HepG2 (cell line): ENCODE measurements around the gene PRSS36. TPM values are rescaled to one million over a fixed set of nuclear protein-coding genes. Genes with fewer than 3 reads are reported as not detected.
A peak's percentile ranks its signal among the peaks of the same experiment; 100 is the strongest.

ENCODE experiments used
- EP300 ChIP-seq, 3 experiments: sonication (generic) in 1 of 3; formaldehyde crosslinking in 1 of 3; IDR thresholded peaks; 2 replicates each; pipeline versions ENCODE4 v1.5.1 to v1.6.1; 2011 to 2020; ENCODE audit warnings: low read depth in 2 of 3, low read length in 2 of 3, borderline replicate concordance in 1 of 3, improper control_type of control experiment in 1 of 3, mild to moderate bottlenecking in 1 of 3, missing genetic modification reagents in 1 of 3, moderate library complexity in 1 of 3
- HOXA5 ChIP-seq: sonication (generic); formaldehyde crosslinking; IDR thresholded peaks from 2 replicates; pipeline ENCODE4 v1.4.0; 2020; ENCODE audit warnings: missing genetic modification reagents
- KDM1A ChIP-seq: IDR thresholded peaks from 2 replicates; pipeline ENCODE4 v1.6.1; 2016; ENCODE audit warnings: missing compliant biosample characterization
- NR0B2 ChIP-seq: sonication (generic); formaldehyde crosslinking; IDR thresholded peaks from 2 replicates; pipeline ENCODE4 v1.4.0; 2020; ENCODE audit warnings: mild to moderate bottlenecking, missing genetic modification reagents
- PHF20 ChIP-seq: sonication (generic); formaldehyde crosslinking; IDR thresholded peaks from 2 replicates; pipeline ENCODE4 v1.5.0; 2020; ENCODE audit warnings: mild to moderate bottlenecking, missing genetic modification reagents
- PREB ChIP-seq: sonication (generic); formaldehyde crosslinking; IDR thresholded peaks from 2 replicates; pipeline ENCODE4 v1.4.0; 2020; ENCODE audit warnings: missing genetic modification reagents
- RAD21 ChIP-seq: fragments of 450-650 bp; formaldehyde crosslinking; IDR thresholded peaks from 2 replicates; pipeline ENCODE4 v1.5.0; 2020; ENCODE audit warnings: mild to moderate bottlenecking
- SCMH1 ChIP-seq: sonication (generic); formaldehyde crosslinking; IDR thresholded peaks from 2 replicates; pipeline ENCODE4 v1.9.0; 2021; ENCODE audit warnings: missing genetic modification reagents, mild to moderate bottlenecking, borderline replicate concordance
- SIX1 ChIP-seq: sonication (generic); formaldehyde crosslinking; IDR thresholded peaks from 2 replicates; pipeline ENCODE4 v1.4.0; 2020; ENCODE audit warnings: missing genetic modification reagents, borderline replicate concordance
- SRSF9 ChIP-seq: fragments of 200-400 bp; formaldehyde crosslinking; IDR thresholded peaks from 2 replicates; pipeline ENCODE4 v1.6.1; 2018; ENCODE audit warnings: borderline replicate concordance, mild to moderate bottlenecking, low read depth, low read length; ENCODE audit not compliant: insufficient read depth, poor library complexity, severe bottlenecking
- TCF7 ChIP-seq: sonication (generic); IDR thresholded peaks from 2 replicates; pipeline ENCODE4 v1.6.1; 2016; ENCODE audit warnings: antibody characterized with exemption, low read depth
- ZNF510 ChIP-seq: sonication (generic); formaldehyde crosslinking; IDR thresholded peaks from 2 replicates; pipeline ENCODE4 v1.4.0; 2020; ENCODE audit warnings: low read depth, mild to moderate bottlenecking, missing genetic modification reagents
- ZNF597 ChIP-seq: sonication (generic); formaldehyde crosslinking; IDR thresholded peaks from 2 replicates; pipeline ENCODE4 v1.5.0; 2020; ENCODE audit warnings: missing genetic modification reagents
- ZNF619 ChIP-seq: sonication (generic); formaldehyde crosslinking; IDR thresholded peaks from 2 replicates; pipeline ENCODE4 v1.4.0; 2020; ENCODE audit warnings: mild to moderate bottlenecking, missing genetic modification reagents
- polyA plus RNA-seq, 8 experiments: library from polyadenylated mRNA; depleted of rRNA in 3 of 8; stranded (reverse) in 7 of 8; unstranded in 1 of 8; fragments of >200 nt; fragmentation: Illumina TruSeq in 4 of 8; extraction: Trizol in 4 of 8; gene quantifications; 2 replicates each; pipeline versions ENCODE4 v1.2.1 to v1.2.3, GENCODE V29; 2011 to 2016; ENCODE audit warnings: low read depth in 4 of 8, missing spikeins in 1 of 8, mixed read lengths in 1 of 8; ENCODE audit not compliant: insufficient read depth in 1 of 8
- total RNA-seq, 5 experiments: library from RNA; depleted of rRNA; stranded (reverse); fragments of >200 nt; fragmentation: Illumina TruSeq; extraction: Trizol; gene quantifications; 2 replicates each; pipeline ENCODE4 v1.2.3, GENCODE V29; 2016; ENCODE audit warnings: low read depth in 1 of 5
- TF ChIP-seq, protein P1 (sequence below): sonication (generic); formaldehyde crosslinking; IDR thresholded peaks from 2 replicates; pipeline ENCODE4 v1.4.0; 2020; ENCODE audit warnings: low read depth, missing genetic modification reagents
- TF ChIP-seq, protein P2 (sequence below): sonication (generic); formaldehyde crosslinking; IDR thresholded peaks from 2 replicates; pipeline ENCODE4 v1.8.1; 2023; ENCODE audit warnings: mild to moderate bottlenecking, inconsistent platforms, moderate library complexity, missing genetic modification reagents, borderline replicate concordance

PRSS36 gene
- total and polyA plus RNA-seq, 2 of the 13 experiments (the other 11 are each of a cell fraction or from before 2014, with no cell fraction given) = 1.5 to 2.1 TPM

DNA sequence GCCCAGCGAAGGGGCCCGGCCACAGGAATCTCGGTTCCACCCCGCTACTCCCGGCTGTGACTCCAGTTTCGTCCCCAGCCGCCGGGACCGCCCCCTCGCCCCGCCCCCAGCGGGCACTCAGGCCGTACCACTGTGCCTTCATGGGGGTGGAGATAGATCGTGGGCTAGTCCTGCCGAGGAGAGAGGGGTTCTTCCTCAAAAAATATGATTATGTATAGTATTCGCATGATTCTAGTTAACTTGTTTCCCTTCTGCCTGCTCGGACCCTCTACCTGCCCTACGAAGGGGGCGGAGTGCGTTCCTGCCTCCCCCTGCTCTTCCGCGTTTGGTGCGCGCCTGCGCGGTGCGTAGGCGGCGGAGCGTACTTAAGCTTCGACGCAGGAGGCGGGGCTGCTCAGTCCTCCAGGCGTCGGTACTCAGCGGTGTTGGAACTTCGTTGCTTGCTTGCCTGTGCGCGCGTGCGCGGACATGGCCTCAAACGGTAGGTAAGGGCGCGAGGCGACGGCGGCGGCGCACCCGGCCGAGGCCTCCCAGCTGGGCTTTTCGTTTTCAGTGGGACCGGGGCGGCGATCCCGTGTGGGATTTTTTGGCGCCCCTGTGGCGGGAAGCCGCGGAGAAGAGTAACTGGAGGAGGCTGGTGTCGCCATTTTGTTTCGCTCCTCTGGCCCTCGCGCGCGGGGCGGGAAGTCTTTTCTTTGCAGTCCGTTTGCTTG lies 30.0 kb upstream of the PRSS36 start, which contains the start of gene FUS (continued):
- peak; percentile 97 for TF ChIP-seq HOXA5 (CRISPR knock-in tag)
- TF ChIP-seq PHF20 (CRISPR knock-in tag) = no peak; the same call in 1 of the 2 replicates
- no peak for TF ChIP-seq PREB (CRISPR knock-in tag)
- peak; percentile 68 for TF ChIP-seq NR0B2 (CRISPR knock-in tag)
- TF ChIP-seq EP300 (IDR thresholded peaks at IDR 0.05; ENCODE audit: low read depth in 2 of 2, low read length in 2 of 2) = peak in 1 of 2 experiments; percentile 28; a peak in 1 of 4 replicates
- TF ChIP-seq EP300 (CRISPR knock-in tag; IDR thresholded peaks at IDR 0.05; ENCODE audit: borderline replicate concordance) = peak; percentile 74
- TF ChIP-seq ZNF597 (CRISPR knock-in tag) = no peak; the same call in 1 of the 2 replicates
- TF ChIP-seq TCF7 = no peak
- peak; percentile 98 for TF ChIP-seq ZNF510 (CRISPR knock-in tag)
- TF ChIP-seq SCMH1 (CRISPR knock-in tag) = no peak
- TF ChIP-seq, protein P1, sequence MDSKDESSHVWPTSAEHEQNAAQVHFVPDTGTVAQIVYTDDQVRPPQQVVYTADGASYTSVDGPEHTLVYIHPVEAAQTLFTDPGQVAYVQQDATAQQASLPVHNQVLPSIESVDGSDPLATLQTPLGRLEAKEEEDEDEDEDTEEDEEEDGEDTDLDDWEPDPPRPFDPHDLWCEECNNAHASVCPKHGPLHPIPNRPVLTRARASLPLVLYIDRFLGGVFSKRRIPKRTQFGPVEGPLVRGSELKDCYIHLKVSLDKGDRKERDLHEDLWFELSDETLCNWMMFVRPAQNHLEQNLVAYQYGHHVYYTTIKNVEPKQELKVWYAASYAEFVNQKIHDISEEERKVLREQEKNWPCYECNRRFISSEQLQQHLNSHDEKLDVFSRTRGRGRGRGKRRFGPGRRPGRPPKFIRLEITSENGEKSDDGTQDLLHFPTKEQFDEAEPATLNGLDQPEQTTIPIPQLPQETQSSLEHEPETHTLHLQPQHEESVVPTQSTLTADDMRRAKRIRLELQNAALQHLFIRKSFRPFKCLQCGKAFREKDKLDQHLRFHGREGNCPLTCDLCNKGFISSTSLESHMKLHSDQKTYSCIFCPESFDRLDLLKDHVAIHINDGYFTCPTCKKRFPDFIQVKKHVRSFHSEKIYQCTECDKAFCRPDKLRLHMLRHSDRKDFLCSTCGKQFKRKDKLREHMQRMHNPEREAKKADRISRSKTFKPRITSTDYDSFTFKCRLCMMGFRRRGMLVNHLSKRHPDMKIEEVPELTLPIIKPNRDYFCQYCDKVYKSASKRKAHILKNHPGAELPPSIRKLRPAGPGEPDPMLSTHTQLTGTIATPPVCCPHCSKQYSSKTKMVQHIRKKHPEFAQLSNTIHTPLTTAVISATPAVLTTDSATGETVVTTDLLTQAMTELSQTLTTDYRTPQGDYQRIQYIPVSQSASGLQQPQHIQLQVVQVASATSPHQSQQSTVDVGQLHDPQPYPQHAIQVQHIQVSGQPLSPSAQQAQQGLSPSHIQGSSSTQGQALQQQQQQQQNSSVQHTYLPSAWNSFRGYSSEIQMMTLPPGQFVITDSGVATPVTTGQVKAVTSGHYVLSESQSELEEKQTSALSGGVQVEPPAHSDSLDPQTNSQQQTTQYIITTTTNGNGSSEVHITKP (CRISPR knock-in tag) = peak; percentile 100
- TF ChIP-seq, protein P2, sequence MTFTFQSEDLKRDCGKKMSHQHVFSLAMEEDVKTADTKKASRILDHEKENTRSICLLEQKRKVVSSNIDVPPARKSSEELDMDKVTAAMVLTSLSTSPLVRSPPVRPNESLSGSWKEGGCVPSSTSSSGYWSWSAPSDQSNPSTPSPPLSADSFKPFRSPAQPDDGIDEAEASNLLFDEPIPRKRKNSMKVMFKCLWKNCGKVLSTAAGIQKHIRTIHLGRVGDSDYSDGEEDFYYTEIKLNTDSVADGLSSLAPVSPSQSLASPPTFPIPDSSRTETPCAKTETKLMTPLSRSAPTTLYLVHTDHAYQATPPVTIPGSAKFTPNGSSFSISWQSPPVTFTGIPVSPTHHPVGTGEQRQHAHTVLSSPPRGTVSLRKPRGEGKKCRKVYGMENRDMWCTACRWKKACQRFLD (CRISPR knock-in tag) = peak; percentile 97
- TF ChIP-seq RAD21 (CRISPR knock-in tag) = 0 out of 2 replicates have a peak, but pooled peaks have one; percentile 27
- peak; percentile 53; the same call in 1 of the 2 replicates for TF ChIP-seq ZNF619
- TF ChIP-seq KDM1A (CRISPR knock-in tag) = no peak
- no peak for TF ChIP-seq SIX1 (CRISPR knock-in tag)
- TF ChIP-seq SRSF9 = no peak
